ENCODE results near the gene PABPC3.

The PABPC3 gene

DNA sequence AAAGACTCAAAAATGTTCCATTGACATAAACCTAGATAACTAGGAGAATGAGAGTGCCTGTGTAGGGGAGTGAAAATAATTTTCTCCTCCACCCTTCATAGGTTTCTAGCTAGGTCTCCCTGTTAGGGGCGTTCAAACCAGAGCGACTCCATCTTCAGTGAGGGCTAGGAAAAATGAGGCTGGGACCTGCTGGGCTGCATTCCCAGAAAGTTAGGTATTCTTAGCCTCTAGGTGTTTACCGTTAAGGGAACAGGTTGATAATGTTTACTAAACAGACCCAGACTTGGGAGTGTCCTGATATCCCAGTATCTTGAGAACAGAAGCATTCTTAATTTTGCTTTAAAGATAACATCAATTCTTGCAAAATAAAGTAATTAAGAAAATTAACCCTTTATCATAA is 20.1 kb downstream of the PABPC3 start:
- Histone ChIP-seq H3K9me2 (replicated peaks; ENCODE audit: insufficient read depth, low read length) (no peaks in the 10 kb centered on the region), H3K27me3 (ENCODE audit: low read length) (no peaks in the 10 kb centered on the region), H3K79me2 (ENCODE audit: insufficient read depth, low read length) (no peaks in the 10 kb centered on the region), H4K20me1 (ENCODE audit: low read depth, low read length) (no peaks in the 10 kb centered on the region), H3K36me3 (ENCODE audit: low read length) (no peaks in the 10 kb centered on the region), H2AFZ (ENCODE audit: low read depth, low read length, severe bottlenecking) (no peak overlapping the region), H3K27ac (ENCODE audit: low read depth, low read length) (no peak overlapping the region), H3K4me3 (ENCODE audit: insufficient read depth, low read length, poor library complexity, severe bottlenecking) (no peak overlapping the region), H3F3A (ENCODE audit: insufficient read depth) (no peaks in the 10 kb centered on the region), H3K9ac (ENCODE audit: low read length) (no peak overlapping the region), H3K4me2 (ENCODE audit: low read depth, low read length, poor library complexity, severe bottlenecking) (no peak overlapping the region), H3K9me3 (ENCODE audit: insufficient read depth, low read length) (no peaks in the 10 kb centered on the region)
- TF ChIP-seq, protein P1, sequence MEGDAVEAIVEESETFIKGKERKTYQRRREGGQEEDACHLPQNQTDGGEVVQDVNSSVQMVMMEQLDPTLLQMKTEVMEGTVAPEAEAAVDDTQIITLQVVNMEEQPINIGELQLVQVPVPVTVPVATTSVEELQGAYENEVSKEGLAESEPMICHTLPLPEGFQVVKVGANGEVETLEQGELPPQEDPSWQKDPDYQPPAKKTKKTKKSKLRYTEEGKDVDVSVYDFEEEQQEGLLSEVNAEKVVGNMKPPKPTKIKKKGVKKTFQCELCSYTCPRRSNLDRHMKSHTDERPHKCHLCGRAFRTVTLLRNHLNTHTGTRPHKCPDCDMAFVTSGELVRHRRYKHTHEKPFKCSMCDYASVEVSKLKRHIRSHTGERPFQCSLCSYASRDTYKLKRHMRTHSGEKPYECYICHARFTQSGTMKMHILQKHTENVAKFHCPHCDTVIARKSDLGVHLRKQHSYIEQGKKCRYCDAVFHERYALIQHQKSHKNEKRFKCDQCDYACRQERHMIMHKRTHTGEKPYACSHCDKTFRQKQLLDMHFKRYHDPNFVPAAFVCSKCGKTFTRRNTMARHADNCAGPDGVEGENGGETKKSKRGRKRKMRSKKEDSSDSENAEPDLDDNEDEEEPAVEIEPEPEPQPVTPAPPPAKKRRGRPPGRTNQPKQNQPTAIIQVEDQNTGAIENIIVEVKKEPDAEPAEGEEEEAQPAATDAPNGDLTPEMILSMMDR (IDR thresholded peaks at IDR 0.05; ENCODE audit: insufficient read depth, low read length, poor library complexity, severe bottlenecking) = no peak
- TF ChIP-seq EZH2phosphoT487 (conservative IDR thresholded peaks at IDR 0.05; ENCODE audit: low read length) = no peak

GRCh38 chr13:25117312-25117711 is 21.4 kb downstream of the PABPC3 start:
- Histone ChIP-seq H4K20me1 (ENCODE audit: low read depth, low read length) (no peaks in the 10 kb centered on the region), H3K36me3 (ENCODE audit: low read length) (no peaks in the 10 kb centered on the region), H3K9ac (ENCODE audit: low read length) (no peak overlapping the region), H3K27me3 (ENCODE audit: low read length) (no peaks in the 10 kb centered on the region), H3K27ac (ENCODE audit: low read depth, low read length) (no peak overlapping the region), H3K79me2 (ENCODE audit: insufficient read depth, low read length) (no peaks in the 10 kb centered on the region), H3K4me3 (ENCODE audit: insufficient read depth, low read length, poor library complexity, severe bottlenecking) (no peak overlapping the region), H3K9me3 (ENCODE audit: insufficient read depth, low read length) (no peaks in the 10 kb centered on the region), H3K4me2 (ENCODE audit: low read depth, low read length, poor library complexity, severe bottlenecking) (no peak overlapping the region), H3K9me2 (replicated peaks; ENCODE audit: insufficient read depth, low read length) (no peaks in the 10 kb centered on the region), H3F3A (ENCODE audit: insufficient read depth) (no peaks in the 10 kb centered on the region), H2AFZ (ENCODE audit: low read depth, low read length, severe bottlenecking) (no peak overlapping the region)
- TF ChIP-seq EZH2phosphoT487 (conservative IDR thresholded peaks at IDR 0.05; ENCODE audit: low read length) = no peak
- TF ChIP-seq, protein P1 (IDR thresholded peaks at IDR 0.05; ENCODE audit: insufficient read depth, low read length, poor library complexity, severe bottlenecking) = no peak

- Histone ChIP-seq H2AFZ (ENCODE audit: low read depth, low read length, severe bottlenecking) (no peak overlapping the region), H3K36me3 (ENCODE audit: low read length) (no peaks in the 10 kb centered on the region), H3K27ac (ENCODE audit: low read depth, low read length) (no peak overlapping the region)
These were observed 22.5 kb downstream of the PABPC3 start for GRCh38 chr13:25118378-25118905.

More at GRCh38 chr13:25118378-25118905, 22.5 kb downstream of the PABPC3 start:
- H3K9me2 ChIP-seq (replicated peaks; ENCODE audit: insufficient read depth, low read length) = no peaks in the 10 kb centered on the region
- no peaks in the 10 kb centered on the region for H4K20me1 ChIP-seq (ENCODE audit: low read depth, low read length)
- H3K79me2 ChIP-seq (ENCODE audit: insufficient read depth, low read length) = no peaks in the 10 kb centered on the region
- H3K9me3 ChIP-seq (ENCODE audit: insufficient read depth, low read length) = no peaks in the 10 kb centered on the region
- no peak for TF ChIP-seq EZH2phosphoT487 (conservative IDR thresholded peaks at IDR 0.05; ENCODE audit: low read length)
- TF ChIP-seq, protein P1 (IDR thresholded peaks at IDR 0.05; ENCODE audit: insufficient read depth, low read length, poor library complexity, severe bottlenecking) = no peak
- no peak overlapping the region for H3K9ac ChIP-seq (ENCODE audit: low read length)
- H3K27me3 ChIP-seq (ENCODE audit: low read length) = no peaks in the 10 kb centered on the region
- no peak overlapping the region for H3K4me2 ChIP-seq (ENCODE audit: low read depth, low read length, poor library complexity, severe bottlenecking)
- H3F3A ChIP-seq (ENCODE audit: insufficient read depth) = no peaks in the 10 kb centered on the region
- no peak overlapping the region for H3K4me3 ChIP-seq (ENCODE audit: insufficient read depth, low read length, poor library complexity, severe bottlenecking)
